ENCODE results near the gene ITGB8. TPM values are rescaled to one million over a fixed set of nuclear protein-coding genes. Genes with fewer than 3 reads are reported as not detected.
A peak's percentile ranks its signal among the peaks of the same experiment; 100 is the strongest.

Gene ITGB8
- total RNA-seq (2012; rRNA removed): 10.2 and 10.8 TPM in 2 replicates
- polyA plus RNA-seq (2012; rRNA removed): 1.9 and 2.6 TPM in 2 replicates
- 1.6 and 1.7 TPM in 2 replicates for polyA plus RNA-seq (2012; cell fraction: cytosol; rRNA removed)
- polyA plus RNA-seq (2012; cell fraction: nucleus; rRNA removed; ENCODE audit: low replicate concordance): 4.3 and 10.5 TPM in 2 replicates
- Bru-seq, nascent RNA: percentile 85 among the genes with signal in this experiment
- BruChase-seq, experiment 1, labeled RNA remaining after a 6-hour chase: percentile 90 among the genes with signal in this experiment
- BruChase-seq, experiment 2, labeled RNA remaining after a 2-hour chase: percentile 94 among the genes with signal in this experiment
- long read RNA-seq, partial matches to known transcripts: 2 of 4 reads
- long read RNA-seq, other reads (novel, unspliced or antisense): 2 of 4 reads

DNA sequence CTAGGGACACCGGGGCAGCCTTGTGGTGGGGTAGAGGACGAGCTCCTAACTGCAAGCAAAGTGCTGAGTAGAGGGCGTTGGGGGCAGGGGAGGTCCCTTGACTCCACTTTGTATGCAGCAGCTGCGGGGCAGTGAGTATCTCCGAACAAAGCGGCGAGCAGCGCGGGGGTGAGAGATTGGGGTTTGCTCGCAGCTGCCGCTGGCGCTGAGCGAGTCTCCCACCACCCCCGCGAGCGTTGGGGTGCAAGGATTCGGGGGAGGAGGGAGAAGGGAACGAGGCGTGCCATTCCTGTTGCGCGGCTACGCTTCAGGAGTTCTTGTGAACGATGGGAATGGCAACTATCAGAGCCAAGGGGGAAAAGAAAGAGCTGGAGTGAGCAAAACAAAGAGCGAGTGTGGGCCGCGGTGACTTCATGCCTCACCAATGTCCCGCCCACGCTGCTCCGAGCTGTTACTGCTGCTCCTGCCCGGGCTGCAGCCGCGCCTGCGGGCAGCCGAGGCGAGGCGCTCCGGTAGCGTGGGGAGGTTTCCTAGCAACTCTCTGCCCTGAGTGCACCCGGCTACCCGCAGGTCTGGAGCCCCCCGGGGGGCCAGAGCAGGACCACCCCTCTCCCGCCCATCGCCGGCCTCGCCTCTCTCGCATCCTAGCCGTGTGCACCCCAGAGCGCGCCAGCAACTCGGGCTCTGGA lies at the start of gene ITGB8:
ITGB8 (plus strand) TSS at position 662 of the 689 bp plus-strand sequence. CDS start 907 bp downstream, outside the sequence.
- Histone ChIP-seq H3K56ac (ENCODE audit: extremely low read depth, insufficient read depth, low read length) (peak within 1 kb of the TSS; percentile 69), H4K5ac (ENCODE audit: low read depth, low read length) (peak within 1 kb of the TSS; percentile 79), H3K27ac (ENCODE audit: insufficient read depth, low read length) (peak within 1 kb of the TSS; percentile 82), H2BK120ac (ENCODE audit: low read depth, low read length) (peak within 1 kb of the TSS; percentile 95), H2BK15ac (ENCODE audit: low read depth, low read length) (peak within 1 kb of the TSS; percentile 52; the same call in 2 of the 3 replicates), H3K14ac (replicated peaks; ENCODE audit: low read depth, low read length) (peak within 1 kb of the TSS; percentile 94), H3K23ac (ENCODE audit: low read depth, low read length) (peak within 1 kb of the TSS; percentile 80), H4K20me1 (ENCODE audit: insufficient read depth, low read length) (no peaks in the 10 kb centered on the region), H3K36me3 (ENCODE audit: control insufficient read depth, insufficient read depth, low read length) (no peaks in the 10 kb centered on the region), H3K4me2 (ENCODE audit: low read depth, low read length) (peak within 1 kb of the TSS; percentile 93), H3K27me3 (ENCODE audit: control insufficient read depth, insufficient read depth, low read length) (no peaks in the 10 kb centered on the region), H3K4ac (ENCODE audit: low read depth, low read length) (peak within 1 kb of the TSS; percentile 94), H4K8ac (ENCODE audit: low read depth in 2 of 2, low read length in 2 of 2) (peak within 1 kb of the TSS; percentile 6 to 83; a peak in 3 of 4 replicates), H3K9ac (ENCODE audit: low read depth, low read length) (peak within 1 kb of the TSS; percentile 76), H2AFZ (replicated peaks; ENCODE audit: low read length, poor library complexity) (peak within 1 kb of the TSS; percentile 98), H3K4me1 (ENCODE audit: control insufficient read depth, insufficient read depth, low read length) (peaks cover 2% of the 10 kb centered on the region; the same call in 1 of the 2 replicates), H4K91ac (ENCODE audit: insufficient read depth, low read depth, low read length) (peak within 1 kb of the TSS; percentile 81), H3K79me1 (ENCODE audit: low read depth in 1 of 2, low read length in 2 of 2) (no peaks in the 10 kb centered on the region), H3K9me3 (ENCODE audit: control insufficient read depth, insufficient read depth, low read length) (no peaks in the 10 kb centered on the region), H2BK20ac (ENCODE audit: low read depth, low read length) (peak within 1 kb of the TSS; percentile 78), H3K18ac (ENCODE audit: low read depth, low read length) (peak within 1 kb of the TSS; percentile 68), H3K4me3 (ENCODE audit: insufficient read depth, low read depth, low read length) (peak within 1 kb of the TSS; percentile 51), H2AK5ac (ENCODE audit: low read depth, low read length) (0 out of 2 replicates have a peak within 1 kb of the TSS, but pooled peaks have one; percentile 21), H2BK5ac (ENCODE audit: low read depth, low read length, poor library complexity, severe bottlenecking) (peak within 1 kb of the TSS; percentile 69), H2AK9ac (replicated peaks; ENCODE audit: low read depth, low read length, poor library complexity) (peak within 1 kb of the TSS; percentile 80), H3K9me1 (ENCODE audit: insufficient read depth, low read length) (no peaks in the 10 kb centered on the region)
- intact Hi-C loops (cut with micrococcal nuclease) (loop anchor here (1.0 to 5.0 kb wide), 4 partner anchors 77 to 618 kb away; no protein-coding TSS in a partner anchor), dilution Hi-C loops (cut with HindIII; ENCODE audit: low sequenced_read_pairs, unreplicated experiment) (no loop called here), in situ Hi-C loops (cut with MboI; ENCODE audit: low sequenced_read_pairs) (no loop called here)
- BruUV-seq (replicated peaks): no TSS peak
- ChIA-PET POLR2A (ENCODE audit: unreplicated experiment) (interaction anchor here (0.6 kb wide), 1 partner anchor 19 kb away, joined by 3 read pairs; no protein-coding TSS in a partner anchor), CTCF (interaction anchor here (0.9 to 1.4 kb wide), 2 partner anchors 10 to 13 kb away, joined by 3 read pairs; no protein-coding TSS in a partner anchor)
- ATAC-seq (ENCODE audit: low read depth) (peak; percentile 84), DNase-seq (peak; percentile 94)
- WGBS, 2 experiments (ENCODE audit: extremely low coverage in 2 of 2, insufficient read length in 1 of 2): 0% methylated on average over 2 of the region's 50 CpGs; no CpG with 5 or more reads in 1 of the 2 experiments
- TF ChIP-seq RAD21 (IDR thresholded peaks at IDR 0.05; ENCODE audit: low read length): no peak
- TF ChIP-seq MAFK (IDR thresholded peaks at IDR 0.05; ENCODE audit: low read depth, low read length): no peak; the same call in none of the 2 replicates
- peak; percentile 35; the same call in 1 of the 2 replicates for TF ChIP-seq FOS (IDR thresholded peaks at IDR 0.05; ENCODE audit: low read depth, low read length)
- TF ChIP-seq RFX5 (IDR thresholded peaks at IDR 0.05; ENCODE audit: low read depth, low read length): no peak
- peak; percentile 58; the same call in 1 of the 2 replicates for TF ChIP-seq MXI1 (IDR thresholded peaks at IDR 0.05; ENCODE audit: borderline replicate concordance, low read depth, low read length)
- TF ChIP-seq MAZ (IDR thresholded peaks at IDR 0.05; ENCODE audit: borderline replicate concordance, low read depth, low read length): peak; percentile 9; the same call in 1 of the 2 replicates
- peak; percentile 12 for TF ChIP-seq RCOR1 (IDR thresholded peaks at IDR 0.05; ENCODE audit: insufficient replicate concordance, low read length)
- 0 out of 2 replicates have a peak, but pooled peaks have one; percentile 33 for TF ChIP-seq BHLHE40 (IDR thresholded peaks at IDR 0.05; ENCODE audit: low read depth, low read length)
- TF ChIP-seq POLR2A (IDR thresholded peaks at IDR 0.05; ENCODE audit: low read depth, low read length): peak; percentile 48; the same call in 1 of the 2 replicates
- 0 out of 2 replicates have a peak, but pooled peaks have one; percentile 50 for TF ChIP-seq CHD1 (IDR thresholded peaks at IDR 0.05; ENCODE audit: low read depth, low read length)

Measured in IMR-90 (cell line).